Medulla oblongata (tissue), 1 donor: ENCODE measurements around the gene GSTK1.
A peak's percentile ranks its signal among the peaks of the same experiment; 100 is the strongest.
"Not testable (repeated sequence)": the region's sequence is repeated elsewhere in the genome, so short reads cannot be mapped to it uniquely, and the experiment has no call there.

ENCODE experiments used
- DNase-seq: peaks from one replicate; pipeline ENCODE4 v3.0.0-alpha.2; 2015; ENCODE audit errors: extremely low spot score

The GSTK1 gene

DNA sequence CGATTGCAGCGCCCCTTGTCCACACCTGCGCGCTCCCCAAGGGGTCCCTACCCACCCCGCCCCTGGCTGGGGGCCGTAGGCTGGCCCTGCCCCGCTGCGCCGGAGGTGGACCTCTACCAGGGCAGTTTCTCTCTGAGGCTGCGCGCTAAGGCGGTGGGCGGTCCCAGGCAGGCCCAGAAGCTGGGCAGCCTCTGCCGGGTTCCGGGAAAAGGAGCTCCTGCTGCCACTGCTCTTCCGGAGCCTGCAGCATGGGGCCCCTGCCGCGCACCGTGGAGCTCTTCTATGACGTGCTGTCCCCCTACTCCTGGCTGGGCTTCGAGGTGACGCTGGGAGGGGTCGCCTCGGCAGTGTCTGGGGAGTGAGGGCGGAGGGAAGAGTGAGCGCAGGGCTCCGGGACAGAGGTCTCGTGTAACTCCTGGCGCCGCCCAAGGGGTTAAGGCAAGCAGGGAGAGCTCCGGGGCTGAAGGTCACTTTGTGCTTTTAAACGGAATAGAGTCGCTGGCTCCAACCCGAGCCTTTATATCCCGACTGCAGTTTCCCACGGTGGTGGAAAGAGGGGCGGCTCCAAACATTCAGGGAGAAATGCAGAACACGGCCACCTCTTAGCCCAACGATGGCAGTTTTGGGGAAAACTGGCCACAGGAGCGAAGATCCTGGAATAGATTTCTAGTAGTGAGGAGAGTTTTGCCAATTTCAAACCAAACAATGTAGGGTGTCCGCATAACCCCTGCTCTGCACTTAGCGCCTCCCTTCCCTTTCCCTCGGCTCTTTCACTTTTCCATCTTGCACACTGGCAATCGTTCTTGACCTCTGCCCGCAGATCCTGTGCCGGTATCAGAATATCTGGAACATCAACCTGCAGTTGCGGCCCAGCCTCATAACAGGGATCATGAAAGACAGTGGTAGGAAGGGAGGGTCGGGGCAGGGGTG lies at the start of gene GSTK1:
TSS of gene GSTK1 (plus strand) at position 176 of the 930 bp plus-strand sequence. CDS start at position 249, 73 bp downstream.
- peak; percentile 89 for DNase-seq

- DNase-seq, result not testable (repeated sequence)
These were observed 49.8 kb upstream of the GSTK1 start for GRCh38 chr7:143213478-143213877.

DNA sequence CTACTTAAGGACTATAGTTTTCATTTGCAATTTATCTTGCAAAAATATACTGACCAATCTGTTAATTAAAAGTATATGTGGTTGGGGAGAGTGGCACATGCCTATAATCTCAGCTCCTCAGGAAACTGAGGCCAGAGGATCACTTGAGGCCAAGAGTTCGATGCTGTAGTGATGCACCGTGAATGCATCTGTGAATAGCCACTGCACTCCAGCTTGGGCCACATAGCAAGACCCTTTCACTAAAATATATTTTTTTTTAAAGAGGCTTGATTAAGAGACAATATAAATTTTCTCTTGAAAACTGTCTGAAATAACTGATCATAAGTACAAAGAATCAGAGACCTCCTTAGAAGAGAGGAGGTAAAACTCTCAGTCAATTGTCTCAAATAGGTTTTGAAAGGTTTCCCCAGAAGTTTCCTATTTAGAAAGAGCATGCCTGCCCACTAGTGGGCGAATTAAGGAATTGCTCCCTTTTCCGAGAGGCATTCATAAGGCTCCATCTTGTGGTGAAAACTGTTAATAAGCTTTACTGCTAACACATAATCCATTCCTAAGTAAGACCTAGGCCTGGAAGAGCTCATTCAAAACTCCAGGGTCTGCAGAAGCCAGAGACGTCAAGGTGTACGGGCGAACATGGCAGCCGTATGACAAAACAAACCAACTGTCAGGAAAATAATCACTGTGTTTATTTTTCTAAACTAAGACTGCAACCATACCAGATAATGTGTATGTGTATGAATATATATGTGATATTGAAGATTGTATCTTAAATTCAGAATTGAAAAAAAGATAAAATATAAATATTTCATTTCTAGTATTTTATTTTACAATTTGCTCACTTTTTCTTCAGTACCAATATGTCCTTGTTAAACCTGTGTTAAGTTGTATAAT lies 48.2 kb upstream of the GSTK1 start:
- peak; percentile 95 for DNase-seq

GRCh38 chr7:143216151-143216550 lies 47.1 kb upstream of the GSTK1 start:
- DNase-seq, result no peak

DNA sequence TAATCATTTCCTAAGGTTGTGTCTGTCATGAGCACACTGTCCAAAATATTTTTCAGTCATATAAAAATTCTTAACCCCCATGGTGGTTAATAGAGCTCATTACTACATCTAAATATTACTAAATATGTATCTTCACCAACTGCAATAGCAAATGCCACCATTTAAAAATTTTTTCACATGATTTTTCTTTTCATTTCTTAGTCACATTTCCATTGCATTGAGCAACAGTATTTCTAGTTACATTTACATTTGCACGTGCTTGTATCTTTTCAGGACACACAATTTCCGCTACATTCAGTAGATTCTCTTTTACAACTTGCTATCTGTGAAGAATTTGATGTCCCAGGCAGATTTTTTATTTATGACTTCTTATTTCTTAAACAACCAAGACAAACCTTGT lies 46.6 kb upstream of the GSTK1 start:
- DNase-seq, result no peak

DNA sequence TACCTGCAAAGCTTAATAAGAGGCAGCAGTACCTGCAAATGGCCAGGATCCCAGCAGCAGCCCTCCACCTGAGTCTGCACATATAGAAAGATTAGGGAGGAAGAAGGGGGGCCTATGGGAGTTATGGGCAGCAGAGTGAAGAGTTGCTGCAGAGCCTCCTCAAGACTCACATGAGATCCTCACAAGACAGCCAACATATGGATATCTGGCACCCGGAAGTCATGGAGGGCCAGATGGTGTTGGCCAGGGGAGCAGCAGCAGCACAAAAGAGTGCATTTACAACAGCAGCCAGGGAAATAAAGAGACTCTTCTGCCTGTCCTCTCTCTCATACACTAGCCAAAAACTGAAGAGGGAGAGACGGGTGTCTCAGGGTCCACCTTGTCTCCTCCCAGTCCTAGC lies 45.4 kb upstream of the GSTK1 start:
- DNase-seq, result no peak

GRCh38 chr7:143221286-143221685 lies 42.0 kb upstream of the GSTK1 start:
- DNase-seq, result no peak

- DNase-seq, result no peak
These were observed 41.5 kb upstream of the GSTK1 start, which contains the start of gene TAS2R40 for GRCh38 chr7:143221737-143222136. Gene TAS2R40 (plus strand): TSS chr7:143222037. CDS start chr7:143222079, 42 bp downstream.

DNA sequence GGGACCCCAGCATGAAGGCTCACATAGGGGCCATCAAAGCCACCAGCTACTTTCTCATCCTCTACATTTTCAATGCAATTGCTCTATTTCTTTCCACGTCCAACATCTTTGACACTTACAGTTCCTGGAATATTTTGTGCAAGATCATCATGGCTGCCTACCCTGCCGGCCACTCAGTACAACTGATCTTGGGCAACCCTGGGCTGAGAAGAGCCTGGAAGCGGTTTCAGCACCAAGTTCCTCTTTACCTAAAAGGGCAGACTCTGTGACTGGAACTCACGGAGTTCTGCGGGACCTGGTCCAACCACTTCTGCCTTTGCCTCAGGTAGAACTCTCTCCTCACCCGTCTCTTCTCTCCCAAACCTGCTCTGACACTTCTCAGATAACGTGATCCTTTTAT lies 40.5 kb upstream of the GSTK1 start:
- peak; percentile 44 for DNase-seq

DNA sequence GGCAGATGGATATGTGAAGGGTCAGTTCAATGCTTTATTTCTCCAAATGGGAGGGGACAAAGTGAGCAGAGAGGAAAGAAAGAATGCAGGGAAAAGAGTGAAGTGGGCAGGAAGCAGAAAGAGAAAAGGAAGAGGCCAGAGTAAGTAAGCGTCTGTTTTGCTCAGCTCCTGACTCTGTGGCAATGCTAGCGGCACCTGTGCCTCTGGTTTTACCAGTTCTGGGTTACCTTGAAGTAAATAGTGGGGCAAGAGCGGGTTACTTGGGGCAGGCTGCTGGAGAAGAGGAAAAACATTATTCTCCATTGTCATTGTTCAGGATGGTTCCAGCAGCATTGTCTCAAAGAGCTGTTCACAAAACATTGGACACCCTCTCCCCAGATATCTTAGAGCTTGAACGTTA lies 39.5 kb upstream of the GSTK1 start:
- no peak for DNase-seq

DNA sequence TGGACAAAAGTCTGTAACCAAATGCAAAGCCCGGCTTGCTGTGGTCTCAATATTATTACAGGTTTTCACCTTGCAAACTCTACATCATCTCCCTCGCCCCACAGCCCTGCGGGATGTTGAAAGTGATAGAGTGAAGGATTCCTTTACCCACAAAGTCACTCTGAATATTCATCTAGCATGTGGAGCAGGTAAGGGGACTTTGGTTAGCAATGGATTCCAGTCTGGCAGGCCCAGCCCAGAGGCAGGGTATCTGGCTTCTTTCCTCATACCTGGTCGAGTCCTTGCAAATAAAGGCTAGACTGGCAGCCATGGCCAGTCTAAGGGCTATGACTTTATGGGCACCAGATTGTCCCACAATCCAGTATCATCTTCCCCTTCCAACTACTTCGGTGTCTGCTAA lies 38.2 kb upstream of the GSTK1 start:
- no peak for DNase-seq

- DNase-seq, result no peak
These were observed 35.4 kb upstream of the GSTK1 start for GRCh38 chr7:143227806-143228205.

DNA sequence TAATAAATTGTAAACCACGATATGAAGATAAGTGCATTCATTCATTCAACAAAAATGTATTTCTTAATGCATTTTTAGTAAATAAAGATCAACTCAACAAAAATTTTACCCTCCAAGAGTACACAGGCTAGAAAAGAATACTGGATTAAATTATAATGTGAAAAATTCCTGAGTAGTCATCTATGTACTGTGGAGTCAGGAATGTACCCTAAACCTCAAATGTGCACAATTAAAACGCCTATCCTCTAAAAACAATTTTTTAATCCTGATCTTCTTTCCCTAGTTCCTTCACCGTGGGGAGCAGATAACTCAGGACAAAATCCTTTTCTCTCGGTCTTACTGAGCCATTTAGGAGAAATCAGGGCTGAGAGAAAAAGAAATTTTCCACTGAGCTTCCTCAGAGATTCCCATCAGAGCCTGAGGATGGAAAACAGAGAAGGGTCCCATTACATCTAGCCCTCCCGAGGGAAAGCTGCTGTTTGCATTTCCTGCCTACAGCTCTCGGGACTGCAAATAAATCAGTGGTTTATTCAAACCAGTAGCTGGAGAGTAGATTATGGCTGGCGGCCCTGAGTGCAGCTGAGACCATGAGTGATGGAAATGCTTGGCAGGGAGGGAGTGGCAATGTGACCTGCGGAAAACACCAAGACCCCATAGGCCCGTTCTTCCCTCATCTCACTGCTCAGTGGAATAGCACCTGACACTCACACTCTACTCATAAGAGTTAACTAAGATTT lies 34.0 kb upstream of the GSTK1 start:
- DNase-seq, result peak; percentile 57

- DNase-seq, result no peak
These were observed 32.4 kb upstream of the GSTK1 start for GRCh38 chr7:143230602-143231457.

DNA sequence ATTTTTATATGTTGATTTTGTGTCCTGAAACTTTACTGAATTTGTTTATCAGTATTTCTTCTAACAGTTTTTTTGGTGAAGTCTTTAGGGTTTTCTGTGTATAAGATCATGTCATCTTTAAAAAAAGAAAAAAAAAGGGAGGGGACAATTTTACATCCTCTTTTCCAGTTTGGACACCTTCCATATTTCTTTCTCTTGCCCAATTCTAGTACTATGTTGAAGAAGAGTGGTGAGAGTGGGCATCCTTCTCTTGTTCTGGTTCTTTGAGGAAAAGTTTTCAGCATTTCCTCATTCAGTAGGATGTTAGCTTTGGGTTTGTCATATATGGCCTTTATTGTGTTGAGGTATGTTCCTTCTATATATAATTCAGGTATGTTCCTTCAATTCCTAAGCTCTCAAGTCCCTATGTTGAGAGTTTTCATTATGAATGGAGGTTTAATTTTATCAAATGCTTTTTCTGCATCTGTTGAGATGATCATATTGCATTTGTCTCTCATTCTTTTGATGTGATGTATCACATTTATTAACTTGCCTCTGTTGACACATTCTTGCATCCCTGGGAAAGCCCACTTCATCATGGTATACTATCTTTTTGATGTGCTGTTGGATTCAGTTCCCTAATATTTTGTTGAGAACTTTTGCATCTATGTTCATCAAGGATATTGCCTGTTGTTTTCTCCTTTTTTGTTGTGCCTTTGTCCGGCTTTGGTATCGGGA lies 29.3 kb upstream of the GSTK1 start:
- DNase-seq, result no peak

DNA sequence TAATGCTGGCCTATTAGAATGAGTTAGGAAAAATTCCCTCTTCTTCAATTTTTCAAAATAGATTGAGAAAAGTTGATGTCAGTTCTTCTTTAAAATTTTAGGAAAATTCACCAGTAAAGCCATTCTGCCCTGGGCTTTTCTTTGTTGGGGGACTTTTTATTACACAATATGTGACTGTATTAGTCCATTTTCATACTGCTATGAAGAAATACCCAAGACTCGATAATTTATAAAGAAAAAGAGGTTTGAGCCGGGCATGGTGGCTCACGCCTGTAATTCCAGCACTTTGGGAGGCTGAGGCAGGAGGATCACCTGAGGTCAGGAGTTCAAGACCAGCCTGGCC lies 28.7 kb upstream of the GSTK1 start:
- DNase-seq, result no peak

DNA sequence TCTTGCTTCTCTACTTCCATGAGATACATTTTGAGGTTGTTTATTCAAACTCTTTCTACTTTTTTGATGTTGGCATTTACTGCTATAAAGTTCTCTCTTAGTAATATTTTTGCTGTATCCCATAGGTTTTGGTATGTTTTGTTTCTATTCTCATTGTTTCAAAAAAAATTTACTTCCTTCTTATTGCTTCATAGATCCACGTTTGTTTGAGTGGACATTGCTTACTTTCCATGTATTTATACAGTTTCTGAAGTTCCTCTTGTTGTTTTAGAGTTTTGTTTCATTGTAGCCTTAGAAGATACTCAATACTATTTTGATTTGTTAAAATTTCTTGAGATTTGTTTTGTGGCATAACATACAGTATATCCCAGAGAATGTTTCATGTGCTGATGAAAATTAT lies 27.7 kb upstream of the GSTK1 start:
- no peak for DNase-seq

DNA sequence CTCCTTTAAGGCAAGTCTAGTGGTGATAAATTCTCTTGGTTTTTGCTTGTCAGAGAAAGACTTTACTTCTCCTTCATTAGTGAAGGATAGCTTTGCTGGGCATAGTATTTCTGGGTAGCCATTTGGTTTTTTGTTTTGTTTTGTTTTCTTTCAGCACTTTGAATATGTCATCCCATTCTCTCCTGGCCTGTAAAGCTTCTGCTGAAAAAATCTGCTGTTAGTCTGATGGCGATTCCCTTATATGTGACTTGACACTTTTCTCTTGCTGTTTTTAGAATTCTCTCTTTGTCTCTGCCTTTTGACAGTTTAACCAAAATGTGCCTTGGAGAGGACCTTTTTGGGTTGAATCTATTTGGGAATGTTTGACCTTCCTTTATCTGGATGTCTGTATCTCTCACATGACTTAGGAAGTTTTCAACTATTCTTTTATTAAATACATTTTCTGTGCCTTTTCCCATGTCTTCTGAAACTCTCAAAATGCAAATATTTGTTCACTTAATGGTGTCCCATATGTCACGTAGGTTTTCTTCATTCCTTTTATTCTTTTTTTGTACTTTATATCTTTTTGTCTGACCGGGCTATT lies 26.7 kb upstream of the GSTK1 start:
- no peak for DNase-seq

DNA sequence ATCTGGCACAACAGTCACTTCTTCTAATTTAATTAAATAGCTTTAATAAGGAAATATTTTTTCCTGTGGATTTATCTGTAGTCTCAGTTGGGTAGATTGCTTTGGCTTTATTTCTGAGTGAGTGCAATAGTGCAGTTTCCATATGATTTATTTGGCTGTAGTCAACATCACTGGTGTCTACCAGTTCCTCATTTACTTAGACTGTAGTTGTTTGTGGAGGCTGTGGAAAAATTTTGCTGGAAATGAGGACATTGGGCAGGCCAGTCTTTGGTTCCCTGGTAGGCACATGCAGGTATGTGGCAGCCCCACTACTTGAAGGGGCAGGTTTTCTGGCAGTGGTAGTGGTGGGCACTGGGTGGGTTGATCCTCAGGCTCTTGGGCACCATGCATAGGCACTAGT lies 25.9 kb upstream of the GSTK1 start:
- DNase-seq, result no peak
